ENCODE measurements around the gene DSCAML1. TPM values are rescaled to one million over a fixed set of nuclear protein-coding genes. Genes with fewer than 3 reads are reported as not detected.
A peak's percentile ranks its signal among the peaks of the same experiment; 100 is the strongest.

DSCAML1 gene
- total RNA-seq, 1 experiment from 2014 or later = not detected

DNA sequence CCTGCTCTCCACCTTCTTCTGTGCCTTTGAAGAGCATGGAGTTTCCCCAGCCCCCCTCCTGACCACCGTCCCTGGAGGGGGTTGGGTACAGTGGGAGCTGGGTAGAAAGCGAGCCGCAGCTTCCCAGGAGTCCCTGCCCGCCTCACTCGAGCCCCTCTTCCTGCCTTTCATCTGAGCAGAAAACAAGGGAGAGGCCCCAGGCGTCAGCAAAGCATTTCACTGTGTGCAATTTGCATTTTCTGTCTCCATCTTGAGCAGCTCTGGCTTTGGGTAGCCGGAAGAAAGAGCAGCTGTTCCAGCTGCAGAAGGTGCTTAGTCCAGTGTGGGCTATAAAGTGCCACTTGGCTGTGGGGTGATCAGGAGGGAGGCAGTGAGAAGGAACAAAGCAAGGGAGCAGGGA is 239.7 kb downstream of the DSCAML1 start:
- no peak for DNase-seq (ENCODE audit: low read depth)

DNA sequence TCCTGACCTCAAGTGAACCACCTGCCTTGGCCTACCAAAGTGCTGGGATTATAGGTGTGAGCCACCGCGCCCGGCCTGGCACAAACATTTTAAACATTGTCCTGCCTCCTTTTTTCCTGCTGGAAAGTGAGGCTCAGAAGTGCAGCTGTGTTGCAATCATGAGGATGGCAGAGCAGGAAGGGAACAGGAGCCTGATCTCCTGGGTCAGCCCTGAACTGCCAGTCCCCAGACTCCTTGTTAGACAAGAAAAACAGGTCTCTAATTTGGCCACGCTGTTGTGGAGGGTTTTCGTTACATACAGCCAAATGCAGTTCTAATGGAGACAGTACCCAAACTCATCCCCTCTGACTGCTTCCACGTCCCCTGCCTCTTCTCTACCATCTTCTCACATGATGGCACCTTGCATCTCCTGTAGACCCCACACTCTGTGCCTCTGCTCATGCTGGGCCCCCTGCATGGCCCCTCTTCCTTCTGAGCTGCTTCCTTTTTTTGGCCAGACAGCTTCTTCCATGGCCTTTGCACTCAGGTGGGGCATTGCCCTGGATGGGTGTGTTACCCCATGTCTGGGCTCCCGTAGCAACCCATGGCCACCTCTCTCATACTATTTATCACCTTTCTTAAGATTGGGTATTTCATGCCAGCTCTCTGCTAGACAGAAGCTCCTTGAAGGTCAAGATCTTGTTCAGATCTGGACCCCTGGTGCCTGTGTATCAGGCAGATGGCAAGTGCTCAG is 242.2 kb downstream of the DSCAML1 start:
- DNase-seq (ENCODE audit: low read depth) = no peak

DNA sequence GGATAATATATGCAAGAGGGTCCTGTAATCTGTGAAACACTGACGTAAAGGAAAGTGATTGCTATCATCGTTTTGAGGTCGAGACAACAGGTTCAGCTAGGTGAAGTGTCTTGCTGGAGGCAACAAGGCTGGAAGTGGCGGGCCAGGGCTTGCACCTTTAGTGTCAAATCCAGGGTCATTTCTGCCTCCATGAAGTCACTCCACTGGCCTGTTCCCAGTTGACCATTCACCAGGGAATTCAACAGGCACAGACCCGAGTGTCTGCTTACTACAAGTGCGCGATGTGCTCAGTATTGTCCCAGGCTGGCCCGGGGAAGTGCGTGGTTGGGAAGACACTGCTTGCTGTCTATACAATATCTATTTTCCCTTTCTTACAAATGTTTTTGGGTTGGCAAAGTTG is 244.4 kb downstream of the DSCAML1 start:
- DNase-seq (ENCODE audit: low read depth) = no peak

DNA sequence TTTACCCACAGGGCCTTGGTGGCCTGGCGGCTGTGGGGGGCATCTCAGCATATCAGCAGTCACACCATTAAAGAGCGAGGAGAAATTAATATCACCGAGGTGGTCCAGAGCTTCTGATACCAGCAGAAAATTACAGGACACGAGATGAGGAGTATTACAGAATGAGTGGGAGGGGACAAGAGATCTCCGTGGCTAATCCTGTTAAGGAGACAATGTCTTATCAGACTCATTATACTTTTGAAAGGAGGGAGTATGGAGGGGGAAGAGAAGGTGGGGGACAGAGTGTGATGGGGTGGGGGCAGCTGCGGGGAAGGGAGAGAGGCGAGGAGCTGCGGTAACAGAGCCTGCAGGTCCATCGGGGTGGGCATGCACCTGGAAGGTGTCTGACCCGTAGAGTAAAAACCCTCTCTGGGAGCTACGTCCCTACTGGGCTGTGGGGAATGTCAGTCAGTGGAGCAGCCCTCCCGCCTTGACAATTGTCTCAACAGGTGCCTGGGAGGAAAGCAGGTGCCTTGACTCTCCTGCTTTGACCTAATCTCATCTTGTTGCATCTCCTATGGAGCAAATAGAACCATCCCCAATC is 245.2 kb downstream of the DSCAML1 start:
- DNase-seq (ENCODE audit: low read depth) = no peak

DNA sequence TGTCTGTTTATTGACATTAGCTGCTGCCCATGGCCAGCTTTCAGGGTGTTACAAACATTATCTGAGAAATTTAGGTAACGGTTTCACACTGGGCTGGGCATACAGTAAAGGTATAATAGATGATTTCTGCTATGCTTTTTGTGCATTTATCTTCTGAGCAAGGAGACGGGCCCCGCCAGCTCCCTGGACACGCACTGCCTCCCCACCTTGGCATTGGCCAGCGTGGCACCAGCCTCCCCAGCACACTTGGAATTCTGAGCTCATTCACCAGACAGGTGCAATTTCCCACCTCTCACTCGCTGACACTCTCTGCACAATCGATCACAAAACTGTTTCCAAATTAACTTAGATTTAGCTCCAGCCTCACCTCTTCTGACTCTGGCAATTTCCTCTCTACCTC is 246.6 kb downstream of the DSCAML1 start:
- DNase-seq (ENCODE audit: low read depth) = no peak

DNA sequence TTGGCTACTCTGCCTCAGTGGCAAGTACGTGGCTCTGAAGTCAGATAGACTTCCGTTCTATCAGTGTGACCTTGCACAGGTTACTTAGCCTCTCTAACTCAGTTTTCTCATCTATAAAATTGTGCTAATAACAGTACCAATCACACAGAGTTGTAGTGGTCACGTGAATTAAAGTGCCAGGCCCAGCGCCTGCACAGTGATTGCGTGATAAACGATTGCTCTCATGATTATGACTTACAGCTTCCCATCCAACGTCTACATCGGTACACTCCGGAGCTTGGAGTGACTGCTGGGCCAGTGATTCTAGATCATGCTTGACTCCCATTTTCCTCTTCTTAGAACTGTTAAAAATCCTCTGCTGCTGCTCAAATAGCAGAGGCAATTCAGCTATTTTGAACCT is 247.6 kb downstream of the DSCAML1 start:
- no peak for DNase-seq (ENCODE audit: low read depth)

DNA sequence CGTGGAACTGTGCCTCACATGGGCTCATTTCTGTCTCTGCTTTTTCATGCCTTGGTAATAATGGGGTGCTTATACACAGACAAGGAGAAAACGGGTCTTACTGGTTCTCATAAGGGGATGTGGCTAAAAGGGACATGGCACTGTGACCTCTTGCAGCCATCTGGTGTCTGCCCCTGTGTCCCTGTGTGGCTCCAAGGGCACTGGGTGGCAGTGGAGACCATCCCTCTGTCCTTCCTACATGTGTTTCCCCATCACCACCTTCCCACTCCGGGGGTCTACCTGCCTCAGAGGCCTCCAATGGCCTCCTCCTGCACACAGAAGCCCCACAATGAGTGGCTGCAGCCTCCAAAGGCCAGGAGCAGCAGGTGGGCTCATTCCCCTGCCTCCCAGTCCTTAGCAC is 248.1 kb downstream of the DSCAML1 start:
- DNase-seq (ENCODE audit: low read depth) = no peak

DNA sequence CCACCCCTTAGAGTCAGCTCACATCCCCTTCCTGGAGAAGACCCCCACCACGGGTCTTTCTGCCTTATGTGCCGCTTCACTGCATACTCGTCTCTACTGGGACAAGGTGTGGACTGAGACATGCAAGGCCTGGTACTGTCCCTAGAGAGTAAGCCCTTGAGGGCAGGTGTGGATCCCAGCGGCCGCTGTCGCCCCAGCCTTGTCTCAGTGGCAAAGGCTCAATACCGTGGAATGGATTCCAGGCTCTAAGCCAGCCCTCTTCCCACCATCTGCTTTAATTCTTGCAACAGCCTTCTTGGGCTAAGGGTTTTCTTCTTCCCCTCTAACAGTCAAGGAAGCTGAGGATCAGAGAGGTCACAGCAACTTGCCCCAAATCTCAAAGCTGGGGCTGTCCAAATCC is 249.1 kb downstream of the DSCAML1 start:
- DNase-seq (ENCODE audit: low read depth) = no peak

DNA sequence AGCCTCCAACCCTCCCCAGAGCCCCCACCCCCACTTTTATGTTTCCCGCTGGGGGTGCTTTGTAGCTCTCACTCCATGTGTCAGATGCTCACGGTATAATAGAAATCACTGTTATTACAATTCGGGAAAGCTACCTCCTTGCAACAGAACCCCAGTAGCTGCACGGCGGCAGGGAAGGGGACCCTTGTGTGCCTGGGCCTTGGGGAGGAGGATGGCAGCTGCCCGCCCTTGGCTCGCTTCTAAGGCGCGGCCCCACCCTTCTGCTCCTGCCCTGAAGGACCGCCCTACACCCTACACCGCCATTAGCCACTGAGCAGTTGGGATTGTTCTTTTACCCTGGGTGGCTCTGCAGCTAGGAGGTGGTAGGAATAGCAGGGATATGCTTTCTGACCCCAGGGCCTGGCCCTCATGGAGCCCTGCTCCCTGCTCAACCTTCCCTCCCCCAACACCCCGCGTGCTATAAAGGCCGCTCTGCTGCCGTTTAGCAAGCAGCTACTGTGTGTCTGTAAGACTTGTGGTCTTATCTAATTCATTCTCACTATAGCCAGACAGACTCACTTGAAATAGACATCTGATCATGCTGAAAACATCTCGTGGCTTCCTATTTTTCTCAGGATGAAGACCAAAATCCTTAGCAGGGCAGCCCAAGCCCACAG is 249.7 kb downstream of the DSCAML1 start:
- DNase-seq (ENCODE audit: low read depth) = no peak

DNA sequence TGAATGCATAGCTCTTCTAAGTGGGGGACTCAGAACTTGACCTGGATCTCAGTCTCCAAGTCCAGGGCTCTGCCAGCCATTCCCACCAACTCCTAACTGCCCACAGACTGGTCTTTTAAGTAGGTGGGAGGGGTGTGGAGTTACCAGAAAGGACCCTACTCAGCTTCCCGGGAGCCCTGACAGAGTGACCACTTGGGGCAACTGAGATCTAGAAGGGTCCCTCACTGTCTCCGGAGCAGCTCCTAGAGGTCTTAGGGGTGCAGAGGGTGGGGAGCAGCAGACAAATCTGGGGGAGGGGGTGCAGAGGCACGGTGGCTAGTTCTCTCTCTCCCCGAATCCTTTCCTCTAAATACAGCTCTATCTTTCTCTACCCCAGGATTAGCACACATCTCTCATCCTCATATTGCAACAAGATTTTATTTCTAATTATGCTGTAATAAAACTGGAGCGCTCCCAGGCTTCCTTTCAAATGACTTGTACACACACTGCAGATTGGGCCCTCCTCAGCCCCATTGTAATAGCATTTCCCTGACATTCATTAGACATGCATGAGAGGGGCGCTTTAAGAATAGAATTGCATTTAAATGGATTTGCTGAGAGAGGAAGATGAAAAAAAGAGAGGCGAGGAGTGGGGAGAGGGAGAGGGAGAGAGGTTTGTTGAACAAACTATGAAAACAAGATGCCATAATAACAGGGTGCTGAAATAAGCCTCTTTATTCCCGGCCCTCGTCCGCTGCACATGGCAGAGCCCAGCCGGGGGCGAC is 250.4 kb downstream of the DSCAML1 start:
- no peak for DNase-seq (ENCODE audit: low read depth)

DNA sequence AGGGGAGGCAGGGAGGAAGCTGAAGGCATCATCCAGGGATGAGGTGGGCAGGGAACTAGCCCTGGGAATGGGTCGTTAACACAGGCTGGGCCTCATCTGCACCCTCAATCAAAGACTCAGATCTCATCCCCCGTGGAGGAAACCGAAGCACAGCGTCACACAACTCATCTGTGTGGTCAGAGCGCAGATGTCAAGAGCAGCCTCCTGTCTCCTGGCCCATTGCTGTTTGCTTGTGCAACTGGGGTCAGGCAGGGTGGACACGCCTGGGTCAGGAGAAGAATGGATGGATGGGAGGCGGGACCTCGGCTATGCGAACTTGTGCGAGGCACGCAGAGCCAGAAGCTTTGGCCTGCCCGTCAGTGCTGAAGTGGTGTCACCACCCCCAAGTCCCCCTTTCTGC is 251.3 kb downstream of the DSCAML1 start:
- no peak for DNase-seq (ENCODE audit: low read depth)

DNA sequence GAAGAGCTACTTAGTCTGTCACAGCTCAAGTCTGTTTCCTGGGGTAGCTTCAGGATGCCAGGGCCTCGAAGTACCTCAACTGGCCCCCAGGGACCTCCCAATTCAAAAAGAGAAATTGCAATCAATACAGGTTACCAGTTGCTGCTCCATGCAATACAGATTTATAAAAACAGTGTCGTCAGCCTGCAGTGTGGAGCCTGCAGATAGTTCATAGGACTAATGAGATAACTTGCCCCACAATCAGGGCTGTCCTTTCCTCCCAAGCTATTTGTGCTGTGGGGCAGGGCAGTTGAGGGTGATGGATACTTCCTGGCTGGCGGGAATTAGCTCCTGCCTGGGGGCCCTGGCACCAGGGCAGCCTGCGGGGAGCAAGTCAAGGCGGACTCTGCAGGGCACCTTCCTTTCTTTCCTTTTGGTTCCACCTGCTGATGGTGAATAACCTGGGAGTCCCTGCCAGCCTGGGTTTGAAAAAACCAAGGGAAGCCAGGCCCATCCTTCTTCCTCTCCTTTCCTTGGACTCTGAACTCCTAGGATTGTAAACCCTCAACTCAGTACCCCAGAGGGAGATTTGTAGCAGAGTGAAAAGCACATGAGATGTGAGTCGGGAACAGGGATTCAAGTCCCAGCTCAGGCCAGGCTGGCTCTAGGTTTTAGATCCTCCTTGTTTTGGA is 252.8 kb downstream of the DSCAML1 start:
- DNase-seq (ENCODE audit: low read depth) = no peak

DNA sequence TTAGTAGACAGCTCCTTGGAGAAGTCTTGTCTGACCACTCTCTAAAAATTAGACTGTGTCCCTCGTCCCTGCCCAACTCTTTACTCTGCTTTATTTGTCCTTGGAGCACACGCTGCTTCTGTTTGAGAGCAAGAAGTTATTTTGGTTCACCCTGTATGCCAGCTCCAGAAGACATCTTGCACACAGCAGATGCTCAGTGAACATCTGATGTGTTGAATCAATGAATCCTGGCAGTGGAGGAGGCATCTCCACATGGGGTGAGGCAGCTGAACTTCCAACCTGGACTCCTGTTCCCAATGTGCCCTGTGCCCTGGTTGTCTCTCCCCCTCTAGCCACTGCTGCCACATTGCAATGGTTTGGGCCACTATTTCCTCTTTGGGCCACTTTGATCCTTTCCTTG is 255.8 kb downstream of the DSCAML1 start:
- no peak for DNase-seq (ENCODE audit: low read depth)

DNA sequence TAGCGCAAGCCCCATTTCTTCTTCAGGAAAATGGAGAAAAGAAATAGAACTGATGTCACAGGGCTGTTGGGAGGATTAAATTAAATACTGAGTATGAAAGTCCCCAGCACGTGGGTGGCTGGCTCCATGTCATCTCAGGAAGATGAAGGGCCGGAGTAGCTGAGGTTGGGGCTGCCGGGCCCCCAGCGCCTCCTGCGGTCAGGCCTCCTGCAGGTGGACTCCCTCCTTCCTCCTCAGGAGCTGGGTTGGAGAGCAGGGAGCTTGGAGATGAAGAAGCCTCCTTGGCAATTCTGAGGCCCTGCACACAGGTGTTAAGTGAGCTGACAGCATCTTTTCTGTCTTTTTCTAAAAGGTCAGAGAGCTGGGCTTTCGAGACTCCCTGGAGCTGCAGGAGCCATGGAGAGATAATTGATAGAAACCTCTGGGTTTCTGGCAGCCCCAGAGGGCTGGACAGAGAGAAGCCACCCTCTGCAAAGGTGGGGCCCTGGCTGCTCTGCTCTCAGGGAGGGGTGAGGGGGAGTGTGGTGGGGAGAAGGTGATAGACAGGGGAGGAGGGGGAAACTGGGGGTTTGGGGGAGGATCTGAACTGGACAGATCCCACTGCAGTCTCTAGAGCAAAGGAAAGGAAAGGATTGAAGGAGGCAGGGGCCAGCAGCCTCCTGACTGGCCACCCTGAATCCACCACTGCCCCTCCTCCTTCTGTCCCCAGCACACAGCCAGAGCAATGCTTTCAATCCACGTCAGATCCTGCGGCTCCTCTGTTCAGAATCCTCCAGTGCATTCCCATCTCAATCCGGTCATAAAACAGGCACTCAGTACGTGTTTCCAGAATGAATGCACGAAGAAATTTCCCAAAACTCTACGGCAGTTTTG is 258.5 kb downstream of the DSCAML1 start:
- no peak for DNase-seq (ENCODE audit: low read depth)

DNA sequence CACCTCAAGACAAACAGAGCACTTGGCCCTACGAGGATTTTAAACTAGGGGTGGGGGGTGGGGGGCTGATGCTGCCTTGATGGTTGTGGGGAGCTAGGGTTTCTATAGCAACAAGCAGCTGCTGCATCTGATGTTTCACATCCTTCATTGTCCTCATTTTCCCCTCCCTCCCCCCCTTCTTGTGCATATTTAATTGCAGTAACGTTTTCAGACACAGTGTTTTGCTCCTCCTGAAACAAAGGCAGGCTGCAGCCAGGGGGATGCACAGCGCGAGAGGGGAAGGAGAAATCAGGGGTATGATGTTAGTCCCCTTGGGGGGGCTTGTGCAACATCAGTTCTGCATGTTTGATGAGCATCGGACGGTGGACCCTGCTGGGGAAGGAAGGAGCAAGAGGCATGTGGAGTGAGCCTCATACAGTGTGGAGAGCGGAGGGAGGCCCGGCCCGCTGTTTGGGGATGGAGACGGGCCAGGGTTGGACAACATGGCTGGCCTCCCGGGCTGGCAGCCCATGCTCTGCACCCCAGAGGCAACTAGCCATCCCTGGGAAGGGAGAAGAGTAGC is 261.1 kb downstream of the DSCAML1 start:
- DNase-seq (ENCODE audit: low read depth) = no peak

DNA sequence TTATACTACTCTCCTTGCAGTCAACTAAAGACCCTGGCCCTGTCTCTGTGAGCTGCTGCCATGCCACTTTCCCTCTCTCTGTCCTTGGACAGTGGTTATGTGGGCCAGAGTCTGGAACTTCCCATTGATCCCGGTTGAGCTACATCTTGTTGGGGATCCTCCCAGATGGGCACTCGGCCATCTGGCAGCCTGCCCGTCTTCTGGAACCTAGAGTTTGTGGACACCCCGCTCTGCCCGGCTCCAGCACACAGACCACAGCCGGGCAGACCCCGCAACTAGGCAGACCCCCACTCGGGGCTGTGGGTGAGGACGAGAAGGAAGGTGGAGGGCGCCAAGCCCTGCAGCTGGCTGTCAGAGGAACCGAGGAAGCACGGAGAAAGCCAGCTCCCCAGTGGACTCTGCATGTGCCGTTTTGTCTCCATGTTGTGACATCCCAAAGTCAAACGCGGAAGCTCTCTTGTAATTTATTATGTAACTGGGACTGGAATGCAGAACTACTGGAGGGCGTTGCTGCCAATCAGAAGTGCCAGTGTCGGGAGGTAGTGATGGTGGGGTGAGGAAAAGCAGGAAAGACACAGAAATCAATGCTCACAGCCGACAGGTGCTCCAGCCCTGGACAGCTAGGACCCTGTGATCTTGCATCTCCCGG is 261.7 kb downstream of the DSCAML1 start:
- DNase-seq (ENCODE audit: low read depth) = no peak

DNA sequence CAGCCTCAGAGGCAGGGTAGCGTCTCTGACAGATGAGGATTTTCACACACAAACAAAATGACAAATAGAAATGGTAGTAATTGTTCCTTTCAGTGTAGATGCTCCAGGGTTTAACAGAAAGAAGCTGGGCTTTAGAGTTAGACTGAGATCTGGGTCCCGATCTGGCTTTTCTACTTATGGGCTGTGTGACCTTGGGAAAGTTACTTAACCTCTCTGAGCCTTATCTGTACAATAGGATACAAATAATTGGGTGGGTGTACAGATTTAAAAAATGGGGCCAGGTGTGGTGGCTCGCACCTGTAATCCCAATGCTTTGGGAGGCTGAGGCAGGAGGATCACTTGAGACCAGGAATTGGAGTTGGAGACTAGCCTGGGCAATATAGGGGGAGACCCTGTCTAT is 264.4 kb downstream of the DSCAML1 start:
- no peak for DNase-seq (ENCODE audit: low read depth)

DNA sequence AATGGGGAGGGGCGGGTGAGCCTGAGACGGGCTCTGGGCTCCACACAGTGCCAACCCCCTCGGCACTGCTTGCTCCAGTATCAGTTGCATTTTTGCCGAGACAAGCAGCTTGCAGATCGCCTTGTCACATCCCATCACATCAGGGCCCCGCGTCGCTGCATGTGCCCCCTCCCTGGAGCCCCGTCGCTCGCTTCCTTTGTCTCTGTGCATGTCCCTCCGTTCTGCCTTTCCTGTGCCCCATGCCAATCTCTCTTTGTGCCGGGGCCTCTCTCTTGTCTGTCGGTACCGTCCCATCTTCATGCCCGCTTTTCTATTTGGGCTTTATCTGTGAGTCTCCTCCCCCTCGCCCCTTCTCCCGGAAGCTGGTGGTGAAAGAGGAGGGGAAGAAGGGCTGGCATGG is 267.2 kb downstream of the DSCAML1 start:
- no peak for DNase-seq (ENCODE audit: low read depth)

DNA sequence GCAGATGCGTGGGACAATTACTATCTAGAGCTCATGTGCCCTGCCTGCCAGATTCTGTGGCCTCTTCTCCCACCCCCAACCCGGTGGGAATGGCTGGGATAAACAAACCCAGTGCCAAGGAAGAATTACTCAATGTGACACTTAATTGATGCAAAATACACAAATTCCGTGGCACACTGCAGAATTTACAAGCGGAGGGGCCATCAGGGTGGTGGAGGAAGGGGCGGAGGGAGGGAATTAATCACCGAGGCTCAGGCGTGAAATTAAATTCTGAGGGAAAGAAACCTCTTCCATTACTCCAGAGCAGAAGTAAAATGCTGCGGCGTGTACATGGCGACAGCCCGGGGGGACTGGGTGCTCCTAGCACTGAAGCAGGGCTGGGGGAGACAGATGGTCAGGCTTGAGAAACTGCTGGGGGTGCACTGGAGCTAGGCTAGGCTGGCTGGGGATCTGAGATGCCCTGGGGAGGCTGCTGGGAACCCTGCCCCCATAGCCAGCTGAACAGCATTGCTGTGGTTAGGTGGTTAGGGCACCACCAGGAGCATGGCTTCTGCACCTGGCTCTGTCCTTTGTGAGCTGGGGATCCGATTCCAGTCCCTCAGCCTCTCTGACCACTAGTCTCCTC is 268.8 kb downstream of the DSCAML1 start:
- peak; percentile 60 for DNase-seq (ENCODE audit: low read depth)
